ENCODE data around the gene KRTAP2-1.
A peak's percentile ranks its signal among the peaks of the same experiment; 100 is the strongest.
"Not testable (repeated sequence)": the region's sequence is repeated elsewhere in the genome, so short reads cannot be mapped to it uniquely, and the experiment has no call there.

KRTAP2-1 gene, protein sequence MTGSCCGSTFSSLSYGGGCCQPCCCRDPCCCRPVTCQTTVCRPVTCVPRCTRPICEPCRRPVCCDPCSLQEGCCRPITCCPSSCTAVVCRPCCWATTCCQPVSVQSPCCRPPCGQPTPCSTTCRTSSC

DNA sequence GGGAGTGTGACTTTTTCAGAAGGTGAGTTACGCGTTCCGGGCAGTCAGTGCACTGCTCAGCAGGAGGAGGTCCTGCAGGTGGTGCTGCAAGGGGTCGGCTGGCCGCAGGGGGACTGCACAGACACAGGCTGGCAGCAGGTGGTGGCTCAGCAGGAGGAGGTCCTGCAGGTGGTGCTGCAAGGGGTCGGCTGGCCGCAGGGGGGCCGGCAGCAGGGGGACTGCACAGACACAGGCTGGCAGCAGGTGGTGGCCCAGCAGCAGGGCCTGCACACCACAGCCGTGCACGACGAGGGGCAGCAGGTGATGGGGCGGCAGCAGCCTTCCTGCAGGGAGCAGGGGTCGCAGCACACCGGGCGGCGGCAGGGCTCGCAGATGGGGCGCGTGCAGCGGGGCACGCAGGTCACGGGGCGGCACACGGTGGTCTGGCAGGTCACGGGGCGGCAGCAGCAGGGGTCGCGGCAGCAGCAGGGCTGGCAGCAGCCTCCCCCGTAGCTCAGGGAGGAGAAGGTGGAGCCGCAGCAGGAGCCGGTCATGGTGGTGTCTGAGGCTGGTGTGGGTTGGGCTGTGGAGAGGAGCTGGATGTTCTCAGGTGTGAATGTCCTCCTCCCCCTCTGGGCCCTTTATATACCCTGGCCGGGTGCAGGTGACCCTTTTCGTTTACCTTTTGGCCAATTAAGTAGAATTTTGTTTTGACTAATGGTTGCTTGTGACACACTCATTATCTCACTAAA lies at the start of gene KRTAP2-1:
KRTAP2-1 (minus strand) TSS at position 582 of the 731 bp plus-strand sequence; CDS start at position 533, 49 bp downstream.
- DNase-seq, result not testable (repeated sequence)

DNA sequence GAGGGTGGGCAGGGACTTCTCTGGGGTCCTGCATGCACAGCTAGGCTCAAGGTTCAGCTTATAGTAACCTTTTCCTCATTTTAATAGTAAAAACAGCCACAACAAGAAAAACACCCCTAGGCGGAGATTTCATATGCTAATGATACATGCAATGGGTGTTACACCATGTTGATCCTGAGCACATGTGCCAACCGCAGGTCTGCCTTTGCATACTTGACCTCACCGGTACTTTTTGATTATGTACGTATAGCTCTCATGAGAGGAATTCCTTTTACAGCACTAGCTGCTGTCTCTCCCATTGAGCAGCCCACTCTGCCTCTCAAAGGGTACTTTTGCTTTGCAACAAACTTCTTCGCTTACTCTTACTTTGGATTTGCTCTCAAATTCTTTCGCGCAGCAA lies 48.9 kb upstream of the KRTAP2-1 start:
- DNase-seq, result no peak

DNA sequence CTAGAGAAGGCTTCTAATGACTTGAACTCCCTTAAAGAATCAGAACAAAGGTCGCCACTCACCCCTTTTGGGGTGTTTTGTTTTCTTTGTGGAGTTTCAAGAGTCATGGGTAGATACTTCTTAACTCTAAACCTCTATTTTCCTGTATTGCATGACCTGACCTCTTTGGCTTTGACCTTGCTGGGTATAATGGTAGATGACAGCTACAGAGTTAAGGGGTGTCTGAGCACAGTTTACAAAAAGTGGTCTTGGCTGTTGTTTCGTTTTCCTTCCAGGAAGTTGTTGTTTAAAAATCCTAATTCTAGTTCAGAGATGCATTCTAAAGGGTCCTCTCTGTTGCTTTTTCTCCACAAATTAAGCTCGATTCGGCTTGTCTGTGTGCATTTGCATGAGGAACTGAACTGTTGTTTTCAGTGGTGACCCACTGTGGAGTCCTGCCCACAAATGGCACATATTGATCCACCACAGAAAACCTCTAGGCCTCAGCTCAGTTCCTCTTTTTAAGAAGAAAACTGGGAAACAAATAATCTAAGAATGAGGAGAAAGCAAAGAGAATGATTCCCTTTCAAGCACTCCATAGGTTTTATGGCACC lies 41.7 kb upstream of the KRTAP2-1 start:
- DNase-seq, result not testable (repeated sequence)

DNA sequence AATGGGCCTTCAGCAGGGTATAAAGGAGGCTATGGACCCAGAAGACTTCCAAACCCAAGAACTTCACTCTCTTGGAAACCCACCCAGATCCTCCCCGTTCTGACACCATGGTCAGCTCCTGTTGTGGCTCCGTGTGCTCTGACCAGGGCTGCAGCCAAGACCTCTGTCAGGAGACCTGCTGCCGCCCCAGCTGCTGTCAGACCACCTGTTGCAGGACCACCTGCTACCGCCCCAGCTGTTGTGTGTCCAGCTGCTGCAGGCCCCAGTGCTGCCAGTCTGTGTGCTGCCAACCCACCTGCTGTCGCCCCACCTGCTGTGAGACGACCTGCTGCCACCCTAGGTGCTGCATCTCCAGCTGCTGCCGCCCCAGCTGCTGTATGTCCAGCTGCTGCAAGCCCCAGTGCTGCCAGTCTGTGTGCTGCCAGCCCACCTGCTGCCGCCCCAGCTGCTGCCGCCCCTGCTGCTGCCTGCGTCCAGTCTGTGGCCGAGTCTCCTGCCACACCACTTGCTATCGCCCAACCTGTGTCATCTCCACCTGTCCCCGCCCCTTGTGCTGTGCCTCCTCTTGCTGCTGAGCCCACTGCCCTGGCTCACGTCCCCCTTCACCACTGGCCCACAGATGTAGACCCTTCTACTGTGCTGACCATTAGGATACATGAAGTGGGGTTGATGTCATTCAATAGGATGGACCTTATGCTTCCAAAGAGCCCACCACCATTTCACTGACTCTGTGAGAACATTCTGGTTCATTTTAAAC lies 37.2 kb upstream of the KRTAP2-1 start, which contains the start of gene KRTAP4-7:
KRTAP4-7 (plus strand) TSS at position 51 of the 757 bp plus-strand sequence; CDS start at position 108, 57 bp downstream.
- DNase-seq, result not testable (repeated sequence)

DNA sequence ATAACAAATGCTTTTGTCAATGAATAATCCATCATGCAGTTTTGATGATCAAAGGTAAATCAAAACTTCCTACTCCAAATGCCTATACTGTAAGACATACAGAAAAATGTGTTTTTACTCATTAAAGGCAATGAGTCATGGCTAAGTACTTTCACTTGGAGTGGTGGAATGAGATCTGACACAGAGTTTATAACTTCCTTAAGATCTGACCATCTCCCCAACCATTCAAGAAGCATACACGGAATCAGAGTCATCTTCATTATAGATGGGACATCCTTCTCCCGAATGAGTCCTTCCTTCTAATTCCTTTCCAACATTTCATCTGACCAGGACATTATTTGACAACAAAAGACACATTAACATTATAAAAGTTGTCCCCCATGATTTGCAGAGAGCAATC lies 36.3 kb upstream of the KRTAP2-1 start:
- DNase-seq, result not testable (repeated sequence)

DNA sequence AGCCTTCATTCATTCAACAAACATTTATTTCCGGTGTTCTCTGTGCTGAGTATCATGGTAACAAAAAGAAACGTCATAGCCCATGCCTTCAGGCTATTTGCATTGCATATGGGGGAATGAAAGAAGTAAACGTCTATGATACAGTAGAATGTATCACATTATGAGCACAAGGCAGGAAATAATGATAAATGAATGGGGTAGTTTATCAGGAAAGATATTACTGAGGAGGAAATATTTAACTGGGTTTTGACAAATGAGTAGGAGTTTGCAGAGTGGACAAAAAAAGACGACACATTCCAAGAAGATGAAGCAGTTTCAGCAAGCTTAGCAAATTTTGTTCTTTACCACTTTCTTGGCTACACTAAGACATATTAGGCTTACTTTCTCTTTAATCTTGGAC lies 35.5 kb upstream of the KRTAP2-1 start:
- DNase-seq, result no peak

DNA sequence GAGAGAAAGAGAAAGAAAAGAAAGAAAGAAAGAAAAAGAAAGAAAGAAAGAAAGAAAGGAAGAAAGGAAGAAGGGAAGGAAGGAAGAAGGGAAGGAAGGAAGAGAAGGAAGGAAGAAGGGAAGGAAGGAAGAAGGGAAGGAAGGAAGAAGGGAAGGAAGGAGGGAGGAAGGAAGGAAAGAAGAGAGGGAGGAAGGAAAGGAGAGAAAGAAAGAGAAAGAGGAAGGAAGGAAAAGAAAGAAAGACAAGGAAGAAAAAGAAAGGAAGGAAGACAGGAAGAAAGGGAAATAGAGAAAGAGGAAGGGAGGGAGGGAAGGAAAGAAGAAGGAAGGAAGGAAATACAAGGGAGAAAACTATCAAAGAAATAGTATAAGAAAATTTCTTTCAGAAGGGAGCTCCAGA lies 29.7 kb upstream of the KRTAP2-1 start:
- DNase-seq, result no peak

DNA sequence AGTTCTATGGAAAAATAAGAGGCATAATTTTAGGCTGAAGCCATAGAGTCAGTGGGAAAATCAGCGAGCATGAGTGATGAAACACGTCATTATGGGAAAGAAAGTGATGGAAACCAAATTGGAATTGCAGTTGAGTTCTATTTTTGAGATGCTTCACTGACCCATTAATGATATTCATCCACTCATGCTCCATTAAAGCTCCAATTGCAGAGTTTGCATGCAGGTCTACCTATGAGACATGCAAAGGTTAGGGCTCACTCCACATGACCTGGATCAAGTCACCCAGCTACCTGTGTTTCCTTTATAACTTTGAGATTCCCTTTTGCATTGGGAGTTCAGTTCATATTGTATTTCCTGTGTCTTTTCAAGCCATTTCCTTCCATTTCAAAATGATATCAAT lies 26.6 kb upstream of the KRTAP2-1 start:
- DNase-seq, result no peak

DNA sequence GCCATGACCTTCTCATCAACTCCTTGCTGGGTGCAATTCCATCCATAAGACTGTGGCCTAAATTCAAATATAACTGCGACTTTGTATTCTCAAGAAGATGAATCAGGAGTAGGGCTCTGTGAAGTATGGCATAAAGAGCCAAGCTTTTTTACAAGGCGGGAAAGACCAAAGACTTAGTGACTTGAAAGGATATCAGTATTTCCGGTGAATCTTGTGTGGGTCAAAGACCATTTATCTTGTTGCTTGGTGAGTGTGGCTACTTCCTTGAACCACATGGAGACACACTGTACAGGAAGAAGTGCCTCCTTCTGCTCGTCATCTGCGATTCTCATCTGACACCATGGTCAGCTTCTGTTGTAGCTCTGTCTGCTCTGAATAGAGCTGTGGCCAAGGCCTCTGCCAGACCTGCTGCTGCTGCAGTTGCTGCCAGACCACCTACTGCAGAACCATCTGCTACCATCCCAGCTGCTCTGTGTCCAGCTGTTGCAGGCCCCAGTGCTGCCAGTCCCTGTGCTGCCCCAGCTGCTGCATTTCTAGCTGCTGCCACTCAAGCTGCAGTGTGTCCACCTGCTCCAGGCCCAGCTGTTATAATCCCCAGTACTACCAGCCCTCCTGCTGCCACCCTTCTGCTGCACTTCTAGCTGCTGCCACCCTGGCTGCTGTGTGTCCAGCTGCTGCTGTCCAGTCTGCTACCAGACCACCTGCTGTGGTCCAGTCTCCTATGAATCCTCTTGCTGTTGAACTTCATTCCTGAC lies 24.7 kb upstream of the KRTAP2-1 start:
- no peak for DNase-seq

DNA sequence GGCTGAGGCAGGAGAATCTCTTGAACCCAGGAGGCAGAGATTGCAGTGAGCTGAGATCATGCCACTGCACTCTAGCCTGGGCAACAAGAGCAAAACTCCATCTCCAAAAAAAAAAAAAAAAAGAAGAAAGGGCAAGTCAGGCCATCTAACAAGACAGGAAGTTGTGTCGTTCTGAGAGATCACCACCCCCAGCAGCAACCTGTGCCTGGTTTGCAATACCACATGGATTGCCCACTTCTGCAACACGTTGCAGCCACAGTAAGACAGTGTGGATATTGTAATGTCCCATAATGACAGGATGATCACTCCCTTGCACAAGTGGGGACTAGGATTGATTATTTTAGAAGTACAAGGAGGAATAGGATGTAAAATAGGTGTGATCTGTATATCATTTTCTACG lies 21.9 kb upstream of the KRTAP2-1 start:
- peak; percentile 14 for DNase-seq

DNA sequence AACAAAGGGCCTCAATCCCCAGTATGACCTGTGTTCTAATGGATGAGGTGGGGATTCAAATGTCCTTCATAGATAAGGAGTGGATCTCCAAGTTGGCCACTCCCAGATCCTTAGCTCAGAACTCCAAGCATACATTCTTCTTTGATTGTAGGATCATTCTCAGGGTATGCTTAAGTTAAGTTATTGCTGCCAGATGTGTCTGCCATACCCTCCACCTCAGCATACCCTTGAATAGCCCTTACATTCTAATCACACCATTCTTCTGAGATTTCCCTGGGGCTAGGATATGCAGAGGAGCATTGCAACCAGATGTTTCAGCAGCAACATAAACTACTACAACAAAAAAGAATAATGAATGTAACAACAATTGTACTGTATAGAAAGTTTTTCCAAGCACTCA lies 20.2 kb upstream of the KRTAP2-1 start:
- no peak for DNase-seq

DNA sequence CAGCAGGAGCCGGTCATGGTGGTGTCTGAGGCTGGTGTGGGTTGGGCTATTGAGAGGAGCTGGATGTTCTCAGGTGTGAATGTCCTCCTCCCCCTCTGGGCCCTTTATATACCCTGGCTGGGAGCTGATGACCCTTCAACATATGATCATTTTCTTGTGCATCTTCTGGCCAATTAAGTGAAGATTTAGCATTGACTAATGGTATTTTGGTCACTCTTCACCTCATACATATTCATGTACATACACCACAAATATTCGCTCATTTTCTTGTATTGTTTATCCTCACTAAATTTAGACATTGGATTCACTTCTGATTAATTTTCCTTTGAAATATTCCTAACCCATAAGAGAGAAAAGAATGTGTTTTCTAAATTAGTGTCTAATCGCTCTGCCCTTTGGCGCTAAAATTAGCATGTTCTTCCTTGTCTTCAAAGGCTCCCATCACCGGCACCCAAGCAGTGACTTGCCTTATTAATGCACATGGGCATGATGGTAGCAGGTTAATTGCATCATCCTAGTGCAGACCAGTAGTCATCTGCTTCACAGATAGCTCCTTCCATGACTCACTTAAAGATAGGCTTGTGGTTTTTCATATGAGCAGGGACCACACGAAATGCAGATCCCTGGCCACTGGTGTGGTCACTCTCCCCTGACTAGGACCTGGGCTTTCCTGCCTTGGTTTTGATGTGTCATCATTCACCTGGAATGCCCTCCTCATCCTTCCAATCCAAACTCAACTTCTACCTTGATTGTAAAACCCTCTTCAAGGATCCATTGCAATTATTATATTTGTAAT lies 18.9 kb upstream of the KRTAP2-1 start, which contains the start of gene KRTAP2-4:
KRTAP2-4 (minus strand) TSS at position 51 of the 796 bp plus-strand sequence; CDS start at position 17, 34 bp downstream.
- DNase-seq, result peak; percentile 51

DNA sequence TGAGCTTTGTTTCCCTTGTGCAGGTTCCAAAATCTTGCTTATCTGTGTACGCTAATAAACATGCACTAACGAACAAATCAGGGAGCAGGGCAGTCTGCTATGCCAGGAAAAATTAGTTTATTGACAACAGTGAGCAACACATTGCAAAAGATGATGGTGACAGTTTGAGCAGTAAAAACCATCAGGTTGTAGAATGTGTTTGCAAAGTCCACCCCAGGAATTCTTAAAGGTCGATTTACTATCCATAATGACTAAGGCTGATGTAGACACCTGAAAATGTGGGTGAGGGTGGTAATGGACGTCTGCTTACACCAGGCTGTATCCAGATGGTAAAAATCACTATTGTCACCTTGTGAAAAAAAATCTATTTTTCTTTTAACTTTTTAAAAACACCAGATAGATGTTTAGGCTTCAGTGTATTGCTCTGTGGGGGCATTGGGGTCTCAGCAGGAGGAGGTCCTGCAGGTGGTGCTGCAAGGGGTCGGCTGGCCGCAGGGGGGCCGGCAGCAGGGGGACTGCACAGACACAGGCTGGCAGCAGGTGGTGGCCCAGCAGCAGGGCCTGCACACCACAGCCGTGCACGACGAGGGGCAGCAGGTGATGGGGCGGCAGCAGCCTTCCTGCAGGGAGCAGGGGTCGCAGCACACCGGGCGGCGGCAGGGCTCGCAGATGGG lies 18.0 kb upstream of the KRTAP2-1 start:
- DNase-seq, result not testable (repeated sequence)

DNA sequence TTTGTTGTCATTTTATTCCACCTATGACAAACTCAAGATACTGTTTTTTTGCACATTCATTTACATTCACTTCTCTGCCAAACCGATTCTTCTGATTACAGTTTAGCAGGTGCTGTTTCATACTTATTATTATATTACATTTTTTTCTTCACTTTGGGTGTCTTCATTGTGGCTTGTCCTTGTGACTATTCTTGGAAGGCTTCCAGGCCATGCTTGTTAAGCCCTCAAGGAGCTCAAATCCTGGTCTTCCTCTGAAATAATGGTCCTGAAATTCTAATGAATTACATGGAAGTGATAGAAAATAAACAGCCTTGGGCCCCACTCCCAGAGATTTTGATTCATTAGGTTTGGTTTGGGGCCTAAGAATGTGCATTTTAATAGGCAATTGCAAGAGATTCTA lies 17.2 kb upstream of the KRTAP2-1 start:
- DNase-seq, result peak; percentile 7

DNA sequence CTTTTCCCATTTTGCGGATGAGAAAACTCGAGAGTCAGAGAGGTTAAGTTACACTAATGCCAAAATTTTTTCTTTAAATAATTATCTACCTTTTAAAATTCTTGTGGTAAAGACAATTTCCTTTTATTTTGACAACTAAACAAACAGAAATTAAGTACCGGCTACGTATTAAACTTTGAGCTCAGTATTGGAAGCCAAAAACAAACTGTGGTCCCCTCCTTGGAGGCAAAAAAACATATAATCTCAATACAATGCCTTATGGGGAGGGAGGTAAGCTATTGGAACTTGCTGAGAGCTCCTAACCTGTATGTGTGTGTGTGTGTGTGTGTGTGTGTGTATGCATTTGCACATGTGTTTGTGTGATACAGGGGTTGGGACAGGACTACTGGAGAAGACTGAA lies 16.3 kb upstream of the KRTAP2-1 start:
- no peak for DNase-seq

DNA sequence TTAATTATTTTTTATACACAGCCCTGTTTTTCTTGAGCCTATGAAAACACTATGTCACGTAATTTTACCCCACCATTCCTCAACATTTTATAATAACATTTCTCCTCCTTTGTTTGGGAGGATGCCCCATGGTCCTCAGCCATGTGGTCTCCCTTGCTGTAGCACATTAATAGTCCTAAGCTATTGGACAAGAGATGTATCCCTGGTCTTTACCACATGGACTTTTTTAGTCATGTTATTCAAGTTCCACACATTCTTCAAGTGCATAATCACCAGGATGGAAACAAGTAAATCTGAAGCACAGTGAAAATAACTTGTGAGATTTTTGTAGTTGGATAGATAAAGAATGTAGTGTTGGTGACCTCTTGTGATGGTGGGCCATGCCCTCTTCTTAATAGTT lies 14.8 kb upstream of the KRTAP2-1 start:
- no peak for DNase-seq

DNA sequence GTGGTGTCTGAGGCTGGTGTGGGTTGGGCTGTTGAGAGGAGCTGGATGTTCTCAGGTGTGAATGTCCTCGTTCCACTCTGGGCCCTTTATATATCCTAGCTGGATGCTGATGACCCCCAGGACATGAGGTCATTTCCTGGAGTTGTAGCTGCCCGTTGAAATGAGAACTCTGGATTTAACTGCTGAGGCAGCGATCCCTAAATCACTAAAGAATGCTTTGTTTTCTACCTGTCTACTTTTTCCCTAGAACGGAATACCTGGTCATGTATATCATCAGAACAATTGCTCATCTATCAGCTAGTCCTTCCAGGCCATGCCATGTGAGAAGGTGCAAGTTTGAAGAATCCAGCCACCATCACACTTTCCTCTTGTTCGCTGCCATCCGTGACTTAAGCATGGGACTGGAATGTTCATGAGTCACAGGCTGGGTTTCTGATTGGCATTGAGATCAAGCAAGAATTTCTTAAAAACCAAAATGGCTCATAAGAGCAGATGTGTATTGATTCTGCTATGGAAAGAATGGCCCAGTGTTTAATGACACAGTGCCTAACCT lies 13.0 kb upstream of the KRTAP2-1 start, which contains the start of gene KRTAP2-3:
KRTAP2-3 (minus strand) TSS at position 63 of the 553 bp plus-strand sequence. CDS start 64 bp downstream, outside the sequence.
- DNase-seq, result no peak

DNA sequence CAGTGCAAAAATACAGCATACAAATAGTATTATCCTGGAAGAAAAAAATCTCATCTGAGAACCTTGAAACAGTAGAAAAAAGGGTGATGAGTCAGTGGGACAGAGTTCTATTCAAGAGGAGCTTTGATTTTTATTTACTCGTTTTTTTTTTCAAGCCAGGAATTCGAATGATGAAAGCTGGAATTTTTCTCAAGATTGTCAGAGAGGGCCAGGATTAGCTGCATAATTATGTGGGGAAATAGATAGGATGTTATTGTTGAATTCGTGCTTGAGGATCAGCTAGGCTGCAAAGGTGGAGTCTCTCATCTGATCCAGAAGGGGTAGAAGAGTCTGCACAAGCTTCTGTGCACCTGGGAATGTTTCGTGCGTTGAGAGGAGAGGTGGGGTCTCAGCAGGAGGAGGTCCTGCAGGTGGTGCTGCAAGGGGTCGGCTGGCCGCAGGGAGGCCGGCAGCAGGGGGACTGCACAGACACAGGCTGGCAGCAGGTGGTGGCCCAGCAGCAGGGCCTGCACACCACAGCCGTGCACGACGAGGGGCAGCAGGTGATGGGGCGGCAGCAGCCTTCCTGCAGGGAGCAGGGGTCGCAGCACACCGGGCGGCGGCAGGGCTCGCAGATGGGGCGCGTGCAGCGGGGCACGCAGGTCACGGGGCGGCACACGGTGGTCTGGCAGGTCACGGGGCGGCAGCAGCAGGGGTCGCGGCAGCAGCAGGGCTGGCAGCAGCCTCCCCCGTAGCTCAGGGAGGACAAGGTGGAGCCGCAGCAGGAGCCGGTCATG lies 12.3 kb upstream of the KRTAP2-1 start:
- DNase-seq, result not testable (repeated sequence)

DNA sequence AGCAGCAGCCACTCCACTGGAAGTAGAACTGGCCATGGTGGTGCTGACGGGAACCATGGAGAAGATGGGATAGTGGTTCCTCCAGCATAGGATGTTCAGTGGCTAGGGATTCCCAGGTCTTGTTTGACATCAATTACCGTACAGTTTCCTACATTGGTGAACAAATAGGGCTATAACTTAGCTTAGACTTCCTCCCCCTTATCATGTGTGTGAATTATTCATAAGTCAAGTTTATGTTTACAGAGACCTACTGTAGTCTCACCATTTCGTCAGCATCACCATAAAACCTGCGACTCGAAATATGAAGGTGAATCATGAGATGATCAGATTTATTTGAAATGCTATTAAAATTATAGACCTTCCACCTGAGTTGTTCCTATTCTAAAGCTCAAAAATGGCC lies 11.6 kb upstream of the KRTAP2-1 start:
- no peak for DNase-seq

DNA sequence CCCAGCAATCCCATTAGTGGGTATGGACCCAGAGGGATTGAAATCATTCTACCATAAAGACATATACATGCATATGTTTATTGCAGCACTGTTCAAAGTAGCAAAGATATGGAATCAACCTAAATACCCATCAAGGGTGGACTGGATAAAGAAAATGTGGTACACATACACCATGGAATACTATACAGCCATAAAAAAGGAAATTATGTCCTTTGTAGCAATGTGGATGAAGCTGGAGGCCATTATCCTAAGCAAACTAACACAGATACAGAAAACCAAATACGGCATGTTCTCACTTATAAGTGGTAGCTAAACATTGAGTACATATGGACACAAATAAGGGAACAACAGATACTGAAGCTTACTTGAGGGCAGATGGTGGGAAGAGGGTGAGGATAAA lies 10.4 kb upstream of the KRTAP2-1 start:
- no peak for DNase-seq

All from hematopoietic multipotent progenitor cell treated with erythropoietin and hydrocortisone succinate and interleukin-3 and kit ligand, for 4 days (in vitro differentiated cells).